Adipose tissue (tissue), 3 donors: Measurements from ENCODE around the gene TMEM144. TPM values are rescaled to one million over a fixed set of nuclear protein-coding genes. Genes with fewer than 3 reads are reported as not detected.

Experiments used
- H3K27ac ChIP-seq: one replicate; pipeline ENCODE4 v1.5.1; 2013; ENCODE audit warnings: low read depth, low read length
- WGBS, 3 donors: extraction: QIAGEN DNeasy Blood & Tissue Kit; methylation state at CpG; one replicate each; pipeline ENCODE4 v1.1.7; 2013; 5-methylcytosine and 5-hydroxymethylcytosine counted together
- polyA plus RNA-seq, 3 donors: library from polyadenylated mRNA; stranded (reverse); fragments of 200-250 nt; gene quantifications; one replicate each; pipeline ENCODE4 v1.2.3, GENCODE V29; 2013
- donor health status: healthy with polysubstance abuse.
- donor health status: Bipolar disorder and iron deficiency.
- donor health status: healthy.

Gene TMEM144
- polyA plus RNA-seq, 3 donors = 1.9 to 4.2 (median 2.9) TPM

DNA sequence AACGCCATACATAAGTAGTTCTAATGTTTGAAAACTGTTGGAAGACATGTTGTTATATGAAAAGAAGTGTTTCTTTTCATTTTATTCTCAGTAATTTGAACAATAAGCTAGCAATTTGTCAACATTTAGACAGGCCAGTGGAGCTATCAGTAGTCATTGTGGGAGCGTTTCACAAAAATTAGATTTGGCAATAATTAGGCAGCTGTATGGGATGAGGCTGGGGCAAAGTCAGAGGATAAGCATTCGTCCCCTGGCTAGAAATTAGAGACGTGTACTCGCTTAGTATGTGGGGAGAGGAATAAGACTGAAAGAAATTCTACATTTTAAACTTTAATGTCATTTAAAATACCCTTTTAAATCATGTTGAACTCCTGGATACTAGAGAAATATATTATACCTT, 70.6 kb downstream of the TMEM144 start:
- no peak overlapping the region for H3K27ac ChIP-seq
- WGBS, 3 donors = 68 to 87% (median 80%) methylated on average over 5 of the region's 5 CpGs

DNA sequence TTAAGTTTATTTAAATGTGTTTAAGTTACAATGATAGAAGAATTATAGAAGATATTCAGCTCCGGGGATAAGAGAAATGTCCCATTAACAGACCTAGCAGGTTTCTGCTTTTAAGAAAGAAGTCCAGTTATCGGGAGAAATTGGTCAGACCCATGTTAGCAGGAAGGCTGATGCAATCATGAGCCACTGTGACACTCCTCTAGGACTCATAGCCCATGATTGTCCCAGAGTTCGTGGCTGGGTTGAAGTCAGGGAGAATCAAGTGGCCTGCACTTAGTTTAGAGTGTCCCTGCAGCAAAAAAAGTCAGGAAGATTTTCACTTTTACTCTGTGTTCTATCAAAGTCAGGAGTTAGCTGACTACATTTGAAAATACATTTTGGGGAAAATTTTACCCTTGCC, 72.0 kb downstream of the TMEM144 start:
- 69 to 82% (median 77%) methylated on average over 3 of the region's 3 CpGs for WGBS, 3 donors

DNA sequence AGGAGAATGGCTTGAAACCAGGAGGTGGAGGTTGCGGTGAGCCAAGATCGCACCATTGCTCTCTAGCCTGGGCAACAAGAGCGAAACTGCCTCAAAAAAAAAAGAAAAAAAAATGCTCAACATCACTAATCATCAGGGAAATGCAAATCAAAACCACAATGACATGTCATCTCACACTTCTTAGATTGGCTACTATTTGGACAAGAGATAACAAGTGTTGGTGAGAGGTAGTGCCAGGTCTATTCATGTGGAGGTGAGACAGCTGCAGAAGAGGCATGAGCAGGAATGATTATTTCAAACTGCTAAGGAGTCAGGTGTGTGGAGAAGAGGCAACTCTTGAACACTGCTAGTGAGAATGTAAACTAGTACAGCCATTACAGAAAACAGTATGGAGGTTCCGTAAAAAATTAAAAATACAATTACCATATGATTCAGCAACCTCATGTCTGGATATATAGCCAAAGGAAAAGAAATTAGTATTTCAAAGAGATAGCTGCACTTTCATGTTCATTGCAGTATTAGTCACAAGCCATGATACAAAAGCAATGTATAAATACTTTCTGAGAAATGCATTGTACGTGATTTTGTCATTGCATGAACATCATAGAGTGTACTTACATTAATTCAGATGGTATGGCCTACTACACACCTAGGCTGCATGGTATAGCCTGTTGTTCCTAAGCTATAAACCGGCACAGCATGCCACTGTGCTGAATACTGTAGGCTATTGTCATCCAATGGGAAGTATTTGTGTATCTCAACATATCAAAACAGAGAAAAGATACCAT, 75.3 kb downstream of the TMEM144 start:
- WGBS, 3 donors = 90 to 93% (median 90%) methylated on average over 6 of the region's 6 CpGs
- H3K27ac ChIP-seq = no peak overlapping the region

More for the DNA sequence above, 72.0 kb downstream of the TMEM144 start:
- H3K27ac ChIP-seq = no peak overlapping the region

DNA sequence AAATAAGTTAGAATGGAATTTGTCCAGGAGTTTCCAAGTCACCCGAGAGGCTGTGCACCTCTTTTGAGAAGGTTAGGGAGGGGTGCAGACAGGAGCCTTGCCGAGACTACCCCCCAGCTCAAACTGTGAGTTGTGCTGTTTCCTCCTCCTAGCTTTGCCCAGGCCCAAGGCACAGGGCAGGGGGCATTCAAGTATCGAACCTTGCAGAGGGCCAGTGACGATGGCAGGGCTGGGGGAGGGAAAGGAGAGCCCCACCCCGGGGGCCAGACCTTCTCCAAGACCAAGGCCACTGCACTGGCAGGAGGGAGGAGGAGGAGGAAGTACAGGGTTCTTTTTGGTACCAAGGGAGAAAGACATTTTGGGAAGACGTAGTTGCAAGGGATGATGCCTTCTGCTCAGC, 80.6 kb downstream of the TMEM144 start:
- 84 to 88% (median 86%) methylated on average over 6 of the region's 6 CpGs for WGBS, 3 donors
- no peak overlapping the region for H3K27ac ChIP-seq

DNA sequence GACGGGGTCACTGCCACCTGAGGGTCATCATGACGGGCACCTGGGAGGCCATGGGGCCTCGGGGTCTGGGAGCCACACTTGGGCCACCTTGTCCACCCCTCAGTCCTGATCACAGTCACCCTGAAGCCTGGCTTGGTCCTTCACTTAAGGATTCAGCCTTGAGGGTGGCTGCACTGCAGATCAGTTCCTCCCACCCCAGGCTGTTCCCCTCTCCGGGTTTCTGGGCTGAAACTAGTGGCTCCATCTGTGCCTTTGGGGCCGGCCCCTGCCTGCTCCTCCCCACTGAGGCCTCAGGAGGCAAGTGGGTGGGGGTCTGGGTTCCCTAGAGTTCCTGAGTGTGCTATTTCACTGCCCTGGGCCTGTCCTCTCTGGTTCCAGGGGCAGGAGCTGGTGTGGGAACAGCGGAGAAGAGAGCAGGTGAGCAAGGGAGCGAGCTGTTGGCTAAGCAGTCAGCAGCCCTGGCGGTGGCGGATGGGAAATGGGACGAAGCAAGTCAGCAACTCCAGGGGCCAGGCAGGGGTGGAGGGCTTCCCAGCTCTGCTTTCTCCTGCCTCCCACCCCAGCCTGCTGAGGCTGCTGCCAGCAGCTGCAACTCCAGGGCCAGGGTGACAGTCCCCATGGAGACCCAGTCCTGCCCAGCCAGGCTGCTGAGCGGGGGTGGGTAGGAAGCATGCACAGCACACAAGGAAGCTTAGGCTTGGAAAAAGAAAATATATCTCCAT, 81.2 kb downstream of the TMEM144 start:
- 84 to 92% (median 87%) methylated on average over 11 of the region's 11 CpGs for WGBS, 3 donors

DNA sequence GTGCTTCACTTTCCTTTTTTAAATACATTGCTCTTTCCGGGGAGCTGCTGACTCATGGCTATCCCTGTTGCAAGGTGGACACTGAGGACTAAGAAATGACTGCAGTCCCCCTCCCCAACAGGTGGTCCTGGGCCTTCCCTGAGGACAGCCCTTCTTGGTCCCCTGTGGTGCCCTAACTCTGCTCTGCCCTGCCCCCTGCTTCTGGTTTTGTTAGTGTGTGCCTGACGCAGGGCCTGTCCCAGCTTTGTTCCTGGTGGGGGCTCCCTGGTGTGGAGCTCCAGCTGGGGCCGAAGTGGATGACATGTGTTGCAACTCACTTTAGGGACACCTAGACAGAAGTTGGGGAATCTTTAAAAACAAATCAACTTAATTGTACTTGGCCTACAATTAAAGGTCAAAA, 81.9 kb downstream of the TMEM144 start:
- no peak overlapping the region for H3K27ac ChIP-seq
- WGBS, 3 donors = 86 to 94% (median 91%) methylated on average over 3 of the region's 3 CpGs

More for the DNA sequence above, 81.2 kb downstream of the TMEM144 start:
- H3K27ac ChIP-seq = no peak overlapping the region

DNA sequence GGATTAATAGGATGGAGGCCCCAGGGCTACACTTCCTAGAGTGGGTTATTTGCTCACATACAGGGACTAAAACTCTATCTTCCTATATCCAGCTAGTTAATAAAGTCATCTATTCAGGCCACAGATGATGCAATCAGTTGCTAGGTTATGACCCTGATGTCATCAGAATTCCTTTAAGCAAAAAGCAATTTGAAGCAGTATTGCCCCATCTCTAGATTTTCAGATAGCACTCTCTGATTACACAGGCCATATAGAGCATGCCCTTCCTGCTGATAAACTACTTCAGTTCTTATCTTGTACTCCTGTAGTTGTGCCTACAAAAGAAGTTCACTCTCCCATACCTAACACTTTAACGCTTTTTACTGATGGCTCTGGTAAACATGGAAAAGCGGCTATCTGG, 84.8 kb downstream of the TMEM144 start:
- H3K27ac ChIP-seq = no peak overlapping the region
- 93 to 97% (median 93%) methylated on average over 2 of the region's 2 CpGs for WGBS, 3 donors

DNA sequence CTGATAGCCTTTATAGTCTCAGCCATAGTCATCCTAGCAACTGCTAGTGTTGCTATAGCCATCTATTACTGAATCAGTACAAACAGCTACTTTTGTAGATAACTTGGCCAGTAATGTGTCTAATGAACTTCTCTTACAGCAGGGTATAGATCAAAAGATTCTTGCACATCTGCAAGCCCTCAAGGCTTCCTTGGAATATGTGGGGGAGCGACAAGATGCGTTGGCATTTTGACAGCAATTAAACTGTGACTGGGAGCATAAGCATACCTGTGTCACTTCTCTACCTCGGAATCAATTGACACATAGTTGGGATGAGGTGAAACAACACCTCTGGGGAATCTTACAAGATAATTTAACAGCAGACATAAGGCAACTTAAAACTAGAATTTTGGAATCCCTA, 87.6 kb downstream of the TMEM144 start:
- 71 to 95% (median 72%) methylated on average over 3 of the region's 3 CpGs for WGBS, 3 donors
- H3K27ac ChIP-seq = no peak overlapping the region

DNA sequence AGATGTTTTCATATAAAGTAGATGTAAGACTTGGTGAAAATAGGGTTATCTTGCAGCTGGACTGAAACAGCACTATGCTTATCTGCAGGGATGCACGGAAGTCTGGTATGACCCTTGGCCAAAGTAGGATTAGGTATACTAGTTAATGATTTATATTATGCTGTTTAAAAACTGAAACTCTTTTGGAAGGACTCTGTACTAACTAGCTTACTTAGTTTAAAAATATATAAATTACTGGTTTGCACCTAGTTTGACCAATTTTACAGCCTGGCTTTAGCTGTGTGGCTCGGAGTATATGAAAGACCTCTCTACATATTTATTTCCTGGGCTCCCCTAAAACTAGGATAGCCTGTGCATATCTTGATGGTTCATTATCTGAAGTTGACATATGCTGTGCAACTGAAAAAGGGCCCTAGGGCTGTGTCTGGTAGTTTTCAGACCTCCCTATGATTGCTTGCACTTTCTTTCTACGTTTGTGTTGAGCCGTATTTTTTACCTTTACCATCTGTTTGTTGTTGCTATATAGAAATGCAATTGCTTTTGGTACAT, 89.2 kb downstream of the TMEM144 start:
- no peak overlapping the region for H3K27ac ChIP-seq
- WGBS, 3 donors = 31 to 61% (median 59%) methylated on average over 4 of the region's 4 CpGs

DNA sequence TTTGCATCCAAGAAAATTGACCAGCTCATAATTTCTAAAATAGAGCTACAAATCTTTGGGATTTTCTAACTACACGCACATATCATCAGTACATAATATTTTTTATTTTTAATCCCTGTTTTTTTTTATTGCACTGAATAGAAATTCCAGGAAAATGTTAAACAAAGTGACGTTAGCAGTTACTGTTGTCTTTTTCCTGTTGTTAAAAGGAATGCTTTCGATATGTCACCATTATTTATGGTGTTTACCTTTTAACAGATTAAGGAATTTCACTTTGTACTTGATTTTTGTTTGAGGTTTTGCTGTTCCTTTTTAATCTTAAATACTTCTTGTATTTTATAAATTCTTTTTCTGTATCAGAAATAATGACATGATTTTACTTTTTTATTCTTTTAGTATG, 89.7 kb downstream of the TMEM144 start:
- WGBS, 3 donors = 26 to 50% (median 48%) methylated on average over 3 of the region's 3 CpGs
- H3K27ac ChIP-seq = no peak overlapping the region

DNA sequence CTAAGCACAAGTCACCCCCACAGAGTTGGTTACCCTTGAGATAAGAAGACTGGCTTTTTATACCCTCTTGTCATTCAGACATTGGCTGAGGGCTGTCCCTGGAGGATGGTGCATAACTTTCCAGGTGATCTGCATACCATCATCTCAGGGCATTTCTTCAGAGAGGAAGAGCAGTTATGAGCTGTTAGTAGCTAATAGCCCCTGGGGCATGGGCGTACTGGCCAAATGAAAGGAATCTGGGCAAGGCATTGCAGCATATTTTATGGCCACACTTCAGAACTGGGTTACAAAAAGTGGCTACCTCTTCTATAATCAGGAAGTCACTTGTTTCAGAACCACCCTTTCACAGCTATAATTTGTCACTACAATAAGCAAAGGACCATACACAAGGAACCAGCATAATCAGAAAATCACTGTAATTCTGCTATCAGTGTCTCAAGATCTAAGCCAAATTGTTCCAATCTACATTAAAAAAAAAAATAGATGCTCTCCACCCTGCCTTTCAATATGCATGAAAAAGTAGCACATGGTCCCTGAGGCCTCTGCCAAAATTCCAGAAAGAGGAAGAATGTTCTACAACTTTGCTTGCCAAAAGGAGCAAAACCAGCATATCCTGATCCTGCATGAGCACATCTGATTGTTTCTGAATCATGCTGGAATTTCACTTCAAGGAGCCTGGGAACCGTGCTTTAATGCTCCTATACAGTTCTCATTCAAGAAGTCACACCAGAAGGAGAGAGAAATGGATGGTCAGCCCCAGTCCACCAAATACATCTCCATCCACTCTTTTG, 92.0 kb downstream of the TMEM144 start:
- H3K27ac ChIP-seq = no peak overlapping the region
- 54 to 88% (median 73%) methylated on average over 2 of the region's 2 CpGs for WGBS, 3 donors

DNA sequence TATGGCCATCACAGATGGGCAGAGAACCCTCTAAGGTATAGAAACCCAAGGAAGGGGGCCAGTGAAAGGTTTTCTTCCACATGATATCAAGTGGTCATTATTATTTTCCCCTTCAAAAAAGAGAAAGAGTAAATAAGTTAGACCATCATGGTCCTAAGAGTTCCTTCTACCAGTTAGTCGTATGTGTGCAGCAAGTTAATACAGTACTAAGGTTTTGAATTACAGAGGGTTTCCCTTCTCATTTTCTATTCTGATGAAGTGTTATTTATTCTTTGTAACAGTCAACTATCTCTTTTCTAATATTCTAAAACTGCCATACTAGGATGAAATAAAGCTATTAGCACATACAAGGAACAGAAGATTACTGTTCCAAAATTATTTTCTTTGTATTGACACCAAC, 94.4 kb downstream of the TMEM144 start:
- no peak overlapping the region for H3K27ac ChIP-seq
- WGBS, 3 donors = 39 to 84% (median 74%) methylated on average over 1 of the region's 1 CpG

Other genes with a start within 250 kb of the TMEM144 start
- gene GASK1B, start 37.5 kb upstream of the TMEM144 start, polyA plus RNA-seq = 10 to 100 TPM in 2 of 3 donors, 1 to 10 TPM in 1; 4.0 to 25.3 (median 25.1) TPM